ENCODE data around the gene ACR. TPM values are rescaled to one million over a fixed set of nuclear protein-coding genes. Genes with fewer than 3 reads are reported as not detected.
"Not testable (repeated sequence)": the region's sequence is repeated elsewhere in the genome, so short reads cannot be mapped to it uniquely, and the experiment has no call there.

ACR gene
- total and polyA plus RNA-seq, 4 experiments from 2014 or later: not detected

GRCh38 chr22:50738649-50739227 is 734 bp downstream of the ACR start:
- no peak for DNase-seq
- Mint-ChIP-seq H3K4me1 (no peaks in the 10 kb centered on the region), H3K36me3 (no peaks in the 10 kb centered on the region), H3K27me3 (peaks cover 3 to 4% of the 10 kb centered on the region in 2 donors), H3K4me3 (no peak overlapping the region), H3K9me3 (no peaks in the 10 kb centered on the region), H3K27ac (no peak overlapping the region)
- ChIA-PET CTCF (ENCODE audit: partially characterized antibody) (no interaction called here), POLR2A (ENCODE audit: partially characterized antibody) (no interaction called here)
- no peaks in the 10 kb centered on the region for H3K9me3 ChIP-seq (ENCODE audit: control insufficient read depth in 1 of 2, low read length in 2 of 2)
- intact Hi-C loops (cut with micrococcal nuclease): no loop called here
- no peak overlapping the region for H3K4me3 ChIP-seq (ENCODE audit: low read length in 2 of 2)
- H3K27me3 ChIP-seq (ENCODE audit: insufficient read depth, low read length): no peaks in the 10 kb centered on the region
- no peaks in the 10 kb centered on the region for H3K36me3 ChIP-seq (ENCODE audit: insufficient read depth, low read length)
- H3K4me1 ChIP-seq (ENCODE audit: insufficient read depth, low read length): no peaks in the 10 kb centered on the region
- H3K27ac ChIP-seq (ENCODE audit: low read depth, low read length): no peak overlapping the region

- ChIA-PET POLR2A (ENCODE audit: partially characterized antibody) (no interaction called here), CTCF (ENCODE audit: partially characterized antibody) (no interaction called here)
- intact Hi-C loops (cut with micrococcal nuclease): no loop called here
- no peak overlapping the region for H3K27ac Mint-ChIP-seq
- no peak for DNase-seq
- Histone ChIP-seq H3K4me3 (ENCODE audit: low read length in 2 of 2) (no peak overlapping the region), H3K36me3 (ENCODE audit: insufficient read depth, low read length) (no peaks in the 10 kb centered on the region), H3K4me1 (ENCODE audit: insufficient read depth, low read length) (no peaks in the 10 kb centered on the region), H3K9me3 (ENCODE audit: control insufficient read depth in 1 of 2, low read length in 2 of 2) (no peaks in the 10 kb centered on the region), H3K27ac (ENCODE audit: low read depth, low read length) (no peak overlapping the region), H3K27me3 (ENCODE audit: insufficient read depth, low read length) (no peaks in the 10 kb centered on the region)
- H3K4me3 Mint-ChIP-seq: no peak overlapping the region
- no peaks in the 10 kb centered on the region for H3K36me3 Mint-ChIP-seq
- no peaks in the 10 kb centered on the region for H3K4me1 Mint-ChIP-seq
- H3K27me3 Mint-ChIP-seq: peaks cover 3% of the 10 kb centered on the region in 2 donors
- no peaks in the 10 kb centered on the region for H3K9me3 Mint-ChIP-seq
These were observed 1.3 kb downstream of the ACR start for GRCh38 chr22:50739279-50739691.

- H3K36me3 ChIP-seq (ENCODE audit: insufficient read depth, low read length): no peaks in the 10 kb centered on the region
- no peak overlapping the region for H3K4me3 Mint-ChIP-seq
- H3K27me3 ChIP-seq (ENCODE audit: insufficient read depth, low read length): no peaks in the 10 kb centered on the region
- H3K4me1 ChIP-seq (ENCODE audit: insufficient read depth, low read length): no peaks in the 10 kb centered on the region
- ChIA-PET CTCF (ENCODE audit: partially characterized antibody) (no interaction called here), POLR2A (ENCODE audit: partially characterized antibody) (no interaction called here)
- no peak overlapping the region for H3K27ac ChIP-seq (ENCODE audit: low read depth, low read length)
- H3K27ac Mint-ChIP-seq: no peak overlapping the region
- no peaks in the 10 kb centered on the region for H3K9me3 Mint-ChIP-seq
- H3K4me1 Mint-ChIP-seq: no peaks in the 10 kb centered on the region
- H3K27me3 Mint-ChIP-seq: peaks cover 3% of the 10 kb centered on the region in 2 donors
- H3K36me3 Mint-ChIP-seq: no peaks in the 10 kb centered on the region
- no peaks in the 10 kb centered on the region for H3K9me3 ChIP-seq (ENCODE audit: control insufficient read depth in 1 of 2, low read length in 2 of 2)
- DNase-seq: no peak
- intact Hi-C loops (cut with micrococcal nuclease): no loop called here
- no peak overlapping the region for H3K4me3 ChIP-seq (ENCODE audit: low read length in 2 of 2)
These were observed 1.9 kb downstream of the ACR start for GRCh38 chr22:50739894-50740293.

GRCh38 chr22:50740714-50741113 is 2.7 kb downstream of the ACR start:
- H3K27me3 Mint-ChIP-seq; H3K4me1 ChIP-seq (ENCODE audit: insufficient read depth, low read length); CTCF ChIA-PET (ENCODE audit: partially characterized antibody); H3K9me3 Mint-ChIP-seq; POLR2A ChIA-PET (ENCODE audit: partially characterized antibody); intact Hi-C loops (cut with micrococcal nuclease); H3K4me1 Mint-ChIP-seq; DNase-seq; H3K36me3 Mint-ChIP-seq; H3K27ac ChIP-seq (ENCODE audit: low read depth, low read length); H3K27ac Mint-ChIP-seq; H3K9me3 ChIP-seq (ENCODE audit: control insufficient read depth in 1 of 2, low read length in 2 of 2); H3K36me3 ChIP-seq (ENCODE audit: insufficient read depth, low read length); H3K27me3 ChIP-seq (ENCODE audit: insufficient read depth, low read length); H3K4me3 Mint-ChIP-seq; H3K4me3 ChIP-seq (ENCODE audit: low read length in 2 of 2): not testable (repeated sequence)

GRCh38 chr22:50744424-50744823 is 6.4 kb downstream of the ACR start:
- H3K4me1 ChIP-seq (ENCODE audit: insufficient read depth, low read length); DNase-seq; intact Hi-C loops (cut with micrococcal nuclease); H3K4me3 ChIP-seq (ENCODE audit: low read length in 2 of 2); H3K27ac ChIP-seq (ENCODE audit: low read depth, low read length); H3K27ac Mint-ChIP-seq; H3K9me3 ChIP-seq (ENCODE audit: control insufficient read depth in 1 of 2, low read length in 2 of 2); H3K36me3 ChIP-seq (ENCODE audit: insufficient read depth, low read length); POLR2A ChIA-PET (ENCODE audit: partially characterized antibody); H3K4me3 Mint-ChIP-seq; H3K27me3 Mint-ChIP-seq; H3K36me3 Mint-ChIP-seq; H3K4me1 Mint-ChIP-seq; H3K27me3 ChIP-seq (ENCODE audit: insufficient read depth, low read length); CTCF ChIA-PET (ENCODE audit: partially characterized antibody); H3K9me3 Mint-ChIP-seq: not testable (repeated sequence)

GRCh38 chr22:50747521-50747920 is 9.5 kb downstream of the ACR start:
- H3K36me3 ChIP-seq (ENCODE audit: insufficient read depth, low read length); H3K4me3 ChIP-seq (ENCODE audit: low read length in 2 of 2); H3K27me3 ChIP-seq (ENCODE audit: insufficient read depth, low read length); CTCF ChIA-PET (ENCODE audit: partially characterized antibody); POLR2A ChIA-PET (ENCODE audit: partially characterized antibody); H3K4me1 ChIP-seq (ENCODE audit: insufficient read depth, low read length); intact Hi-C loops (cut with micrococcal nuclease); H3K27ac Mint-ChIP-seq; H3K9me3 ChIP-seq (ENCODE audit: control insufficient read depth in 1 of 2, low read length in 2 of 2); H3K27ac ChIP-seq (ENCODE audit: low read depth, low read length); H3K36me3 Mint-ChIP-seq; H3K4me1 Mint-ChIP-seq; H3K4me3 Mint-ChIP-seq; H3K9me3 Mint-ChIP-seq; DNase-seq; H3K27me3 Mint-ChIP-seq: not testable (repeated sequence)

GRCh38 chr22:50748630-50749029 is 10.6 kb downstream of the ACR start:
- CTCF ChIA-PET (ENCODE audit: partially characterized antibody); H3K9me3 ChIP-seq (ENCODE audit: control insufficient read depth in 1 of 2, low read length in 2 of 2); H3K4me3 Mint-ChIP-seq; H3K4me1 Mint-ChIP-seq; H3K4me1 ChIP-seq (ENCODE audit: insufficient read depth, low read length); H3K9me3 Mint-ChIP-seq; H3K36me3 ChIP-seq (ENCODE audit: insufficient read depth, low read length); H3K27ac ChIP-seq (ENCODE audit: low read depth, low read length); DNase-seq; H3K36me3 Mint-ChIP-seq; intact Hi-C loops (cut with micrococcal nuclease); H3K4me3 ChIP-seq (ENCODE audit: low read length in 2 of 2); POLR2A ChIA-PET (ENCODE audit: partially characterized antibody); H3K27me3 Mint-ChIP-seq; H3K27me3 ChIP-seq (ENCODE audit: insufficient read depth, low read length); H3K27ac Mint-ChIP-seq: not testable (repeated sequence)

GRCh38 chr22:50749302-50750074 is 11.5 kb downstream of the ACR start:
- H3K4me3 Mint-ChIP-seq; intact Hi-C loops (cut with micrococcal nuclease); H3K9me3 ChIP-seq (ENCODE audit: control insufficient read depth in 1 of 2, low read length in 2 of 2); H3K9me3 Mint-ChIP-seq; H3K27me3 Mint-ChIP-seq; CTCF ChIA-PET (ENCODE audit: partially characterized antibody); H3K36me3 Mint-ChIP-seq; H3K27ac Mint-ChIP-seq; H3K27me3 ChIP-seq (ENCODE audit: insufficient read depth, low read length); DNase-seq; H3K36me3 ChIP-seq (ENCODE audit: insufficient read depth, low read length); H3K4me1 ChIP-seq (ENCODE audit: insufficient read depth, low read length); H3K27ac ChIP-seq (ENCODE audit: low read depth, low read length); H3K4me3 ChIP-seq (ENCODE audit: low read length in 2 of 2); H3K4me1 Mint-ChIP-seq; POLR2A ChIA-PET (ENCODE audit: partially characterized antibody): not testable (repeated sequence)
